Large intestine (tissue), 3 donors: ENCODE measurements around the gene ADGRA1. TPM values are rescaled to one million over a fixed set of nuclear protein-coding genes. Genes with fewer than 3 reads are reported as not detected.
"Not testable (repeated sequence)": the region's sequence is repeated elsewhere in the genome, so short reads cannot be mapped to it uniquely, and the experiment has no call there.

Experiments
- DNase-seq, 2 donors: peaks; one replicate each; pipeline versions ENCODE4 v3.0.0 to v3.0.0-alpha.2; 2013
- H3K27ac ChIP-seq: one replicate; pipeline ENCODE4 v1.5.1; 2013; ENCODE audit warnings: low read length
- H3K27me3 ChIP-seq: 2 replicates; pipeline ENCODE4 v1.6.1; 2013; ENCODE audit warnings: low read length; ENCODE audit not compliant: control insufficient read depth, insufficient read depth
- H3K36me3 ChIP-seq: 2 replicates; pipeline ENCODE4 v1.6.1; 2013; ENCODE audit warnings: low read length; ENCODE audit not compliant: control insufficient read depth, insufficient read depth
- H3K4me1 ChIP-seq: one replicate; pipeline ENCODE4 v1.6.1; 2013; ENCODE audit warnings: low read length; ENCODE audit not compliant: control insufficient read depth, insufficient read depth
- H3K4me3 ChIP-seq: one replicate; pipeline ENCODE4 v1.5.1; 2013; ENCODE audit warnings: low read length
- H3K9me3 ChIP-seq: one replicate; pipeline ENCODE4 v1.6.1; 2013; ENCODE audit warnings: mild to moderate bottlenecking, low read depth, low read length, moderate library complexity; ENCODE audit not compliant: control insufficient read depth
- WGBS: methylation state at CpG from one replicate; pipeline ENCODE4 v1.1.5; 2013; ENCODE audit warnings: low lambda C conversion rate; ENCODE audit not compliant: insufficient coverage; 5-methylcytosine and 5-hydroxymethylcytosine counted together
- polyA plus RNA-seq: library from polyadenylated mRNA; unstranded; fragments of 120-200 nt; gene quantifications from one replicate; pipeline ENCODE4 v1.2.1, GENCODE V29; 2013

The ADGRA1 gene
- polyA plus RNA-seq, 1 donor, result 0.40 TPM

- not testable (repeated sequence) for H3K4me3 ChIP-seq, DNase-seq, H3K27ac ChIP-seq, H3K4me1 ChIP-seq, H3K36me3 ChIP-seq, H3K27me3 ChIP-seq
- 17% methylated on average over 1 of the region's 7 CpGs for WGBS
- peaks cover 31% of the 10 kb centered on the region for H3K9me3 ChIP-seq
Measured at GRCh38 chr10:133111640-133112039, 23.9 kb downstream of the ADGRA1 start.

- no peak for DNase-seq
- H3K9me3 ChIP-seq, result peaks cover 23% of the 10 kb centered on the region
- H3K27ac ChIP-seq, result no peak overlapping the region
- no peaks in the 10 kb centered on the region for H3K36me3 ChIP-seq
- 100% methylated on average over 1 of the region's 31 CpGs for WGBS
- H3K27me3 ChIP-seq, result peaks cover 4% of the 10 kb centered on the region
- H3K4me3 ChIP-seq, result no peak overlapping the region
- H3K4me1 ChIP-seq, result no peaks in the 10 kb centered on the region
Measured at GRCh38 chr10:133113146-133113830, 25.6 kb downstream of the ADGRA1 start.

- H3K36me3 ChIP-seq, result no peaks in the 10 kb centered on the region
- no CpG with 5 or more reads among the region's 12 CpGs for WGBS
Measured at GRCh38 chr10:133113847-133114246, 26.1 kb downstream of the ADGRA1 start.

GRCh38 chr10:133114251-133114650 lies 26.5 kb downstream of the ADGRA1 start:
- Histone ChIP-seq H3K4me1 (no peaks in the 10 kb centered on the region), H3K4me3 (no peak overlapping the region), H3K36me3 (no peaks in the 10 kb centered on the region), H3K9me3 (peaks cover 24% of the 10 kb centered on the region), H3K27me3 (peaks cover 3% of the 10 kb centered on the region), H3K27ac (no peak overlapping the region)
- no peak for DNase-seq
- WGBS, result no CpG with 5 or more reads among the region's 18 CpGs

More at GRCh38 chr10:133113847-133114246, 26.1 kb downstream of the ADGRA1 start:
- H3K27me3 ChIP-seq, result peaks cover 4% of the 10 kb centered on the region
- H3K4me1 ChIP-seq, result no peaks in the 10 kb centered on the region
- no peak overlapping the region for H3K27ac ChIP-seq
- H3K4me3 ChIP-seq, result no peak overlapping the region
- no peak for DNase-seq
- peaks cover 22% of the 10 kb centered on the region for H3K9me3 ChIP-seq

GRCh38 chr10:133114726-133115452 lies 27.2 kb downstream of the ADGRA1 start:
- Histone ChIP-seq H3K27me3 (no peaks in the 10 kb centered on the region), H3K9me3 (peaks cover 24% of the 10 kb centered on the region), H3K4me1 (no peaks in the 10 kb centered on the region), H3K4me3 (no peak overlapping the region), H3K36me3 (no peaks in the 10 kb centered on the region), H3K27ac (no peak overlapping the region)
- WGBS, result no CpG with 5 or more reads among the region's 33 CpGs
- no peak for DNase-seq

- DNase-seq, result no peak
- H3K27me3 ChIP-seq, result no peaks in the 10 kb centered on the region
- no peaks in the 10 kb centered on the region for H3K4me1 ChIP-seq
- no peaks in the 10 kb centered on the region for H3K36me3 ChIP-seq
- peaks cover 24% of the 10 kb centered on the region for H3K9me3 ChIP-seq
- H3K4me3 ChIP-seq, result no peak overlapping the region
- WGBS, result no CpG with 5 or more reads among the region's 13 CpGs
- no peak overlapping the region for H3K27ac ChIP-seq
Measured at GRCh38 chr10:133115453-133115842, 27.7 kb downstream of the ADGRA1 start.

GRCh38 chr10:133115976-133116375 lies 28.3 kb downstream of the ADGRA1 start:
- H3K27ac ChIP-seq, result no peak overlapping the region
- H3K4me1 ChIP-seq, result no peaks in the 10 kb centered on the region
- DNase-seq, result no peak
- H3K27me3 ChIP-seq, result no peaks in the 10 kb centered on the region
- no CpG with 5 or more reads among the region's 17 CpGs for WGBS
- H3K36me3 ChIP-seq, result no peaks in the 10 kb centered on the region
- peaks cover 24% of the 10 kb centered on the region for H3K9me3 ChIP-seq
- no peak overlapping the region for H3K4me3 ChIP-seq

- Histone ChIP-seq H3K36me3 (no peaks in the 10 kb centered on the region), H3K4me3 (no peak overlapping the region), H3K9me3 (peaks cover 24% of the 10 kb centered on the region), H3K27me3 (no peaks in the 10 kb centered on the region), H3K4me1 (no peaks in the 10 kb centered on the region), H3K27ac (no peak overlapping the region)
- no peak for DNase-seq
- no CpG with 5 or more reads among the region's 14 CpGs for WGBS
Measured at GRCh38 chr10:133116455-133116854, 28.7 kb downstream of the ADGRA1 start.

- no CpG with 5 or more reads among the region's 21 CpGs for WGBS
- peaks cover 19% of the 10 kb centered on the region for H3K9me3 ChIP-seq
- H3K27ac ChIP-seq, result no peak overlapping the region
- no peak for DNase-seq
- no peak overlapping the region for H3K4me3 ChIP-seq
- no peaks in the 10 kb centered on the region for H3K27me3 ChIP-seq
- H3K4me1 ChIP-seq, result no peaks in the 10 kb centered on the region
- H3K36me3 ChIP-seq, result no peaks in the 10 kb centered on the region
Measured at GRCh38 chr10:133117036-133117687, 29.4 kb downstream of the ADGRA1 start.

- WGBS, result no CpG with 5 or more reads among the region's 8 CpGs
- no peaks in the 10 kb centered on the region for H3K27me3 ChIP-seq
- H3K4me3 ChIP-seq, result no peak overlapping the region
- no peak for DNase-seq
- peaks cover 15% of the 10 kb centered on the region for H3K9me3 ChIP-seq
- no peaks in the 10 kb centered on the region for H3K36me3 ChIP-seq
- no peak overlapping the region for H3K27ac ChIP-seq
- H3K4me1 ChIP-seq, result no peaks in the 10 kb centered on the region
Measured at GRCh38 chr10:133117688-133118071, 30.0 kb downstream of the ADGRA1 start.
